HepG2 (cell line): ENCODE results near the gene NOVA2. TPM values are rescaled to one million over a fixed set of nuclear protein-coding genes. Genes with fewer than 3 reads are reported as not detected.

Experiments
- GATAD1 ChIP-seq: IDR thresholded peaks from 2 replicates; pipeline ENCODE4 v1.6.1; 2016; ENCODE audit warnings: missing genetic modification reagents, missing compliant biosample characterization
- ISX ChIP-seq: sonication (generic); formaldehyde crosslinking; conservative IDR thresholded peaks from 2 replicates; pipeline ENCODE4 v1.5.0; 2020; ENCODE audit warnings: missing genetic modification reagents
- KIAA2018 ChIP-seq: sonication (generic); formaldehyde crosslinking; IDR thresholded peaks from 2 replicates; pipeline ENCODE4 v1.5.0; 2020; ENCODE audit warnings: mild to moderate bottlenecking, missing genetic modification reagents, borderline replicate concordance
- MATR3 ChIP-seq: sonication (generic); formaldehyde crosslinking; IDR thresholded peaks from 2 replicates; pipeline ENCODE4 v1.4.0; 2020; ENCODE audit warnings: missing genetic modification reagents
- MIER2 ChIP-seq: IDR thresholded peaks from 2 replicates; pipeline ENCODE4 v1.6.1; 2016; ENCODE audit warnings: missing biosample characterization, missing genetic modification reagents
- SATB2 ChIP-seq: sonication (generic); formaldehyde crosslinking; IDR thresholded peaks from 2 replicates; pipeline ENCODE4 v1.5.0; 2020; ENCODE audit warnings: missing genetic modification reagents
- SIN3A ChIP-seq: IDR thresholded peaks from 2 replicates; pipeline ENCODE4 v1.6.1; 2011; ENCODE audit warnings: low read depth, mild to moderate bottlenecking, control low read depth, low read length, borderline replicate concordance
- SMARCE1 ChIP-seq: fragments of 450-650 bp; IDR thresholded peaks from 2 replicates; pipeline ENCODE4 v1.6.1; 2017; ENCODE audit warnings: borderline replicate concordance
- ZFP91 ChIP-seq: sonication (generic); formaldehyde crosslinking; IDR thresholded peaks from 2 replicates; pipeline ENCODE4 v1.9.0; 2022; ENCODE audit warnings: missing genetic modification reagents, mild to moderate bottlenecking, borderline replicate concordance
- ZNF253 ChIP-seq: sonication (generic); formaldehyde crosslinking; IDR thresholded peaks from 2 replicates; pipeline ENCODE4 v1.8.0; 2022; ENCODE audit warnings: mild to moderate bottlenecking, missing genetic modification reagents, borderline replicate concordance
- ZNF609 ChIP-seq: sonication (generic); formaldehyde crosslinking; IDR thresholded peaks from 2 replicates; pipeline ENCODE4 v1.4.0; 2020; ENCODE audit warnings: mild to moderate bottlenecking, missing genetic modification reagents, borderline replicate concordance
- ZSCAN12 ChIP-seq: sonication (generic); formaldehyde crosslinking; IDR thresholded peaks from 2 replicates; pipeline ENCODE4 v1.9.0; 2021; ENCODE audit warnings: mild to moderate bottlenecking, missing genetic modification reagents
- polyA plus RNA-seq, 8 experiments: library from polyadenylated mRNA; depleted of rRNA in 3 of 8; stranded (reverse) in 7 of 8; unstranded in 1 of 8; fragments of >200 nt; fragmentation: Illumina TruSeq in 4 of 8; extraction: Trizol in 4 of 8; gene quantifications; 2 replicates each; pipeline versions ENCODE4 v1.2.1 to v1.2.3, GENCODE V29; 2011 to 2016; ENCODE audit warnings: low read depth in 4 of 8, missing spikeins in 1 of 8, mixed read lengths in 1 of 8; ENCODE audit not compliant: insufficient read depth in 1 of 8
- total RNA-seq, 5 experiments: library from RNA; depleted of rRNA; stranded (reverse); fragments of >200 nt; fragmentation: Illumina TruSeq; extraction: Trizol; gene quantifications; 2 replicates each; pipeline ENCODE4 v1.2.3, GENCODE V29; 2016; ENCODE audit warnings: low read depth in 1 of 5
- TF ChIP-seq, protein P1 (sequence below): sonication (generic); formaldehyde crosslinking; IDR thresholded peaks from 2 replicates; pipeline ENCODE4 v1.4.0; 2020; ENCODE audit warnings: mild to moderate bottlenecking, low read depth, missing genetic modification reagents

Gene NOVA2
- total and polyA plus RNA-seq, 2 of the 13 experiments (the other 11 are each of a cell fraction or from before 2014, with no cell fraction given) = not detected

GRCh38 chr19:45886427-45887199 is 87.1 kb downstream of the NOVA2 start (continued):
- TF ChIP-seq ZNF609 (CRISPR knock-in tag) = peak; percentile 26; the same call in 1 of the 2 replicates
- TF ChIP-seq, protein P1, sequence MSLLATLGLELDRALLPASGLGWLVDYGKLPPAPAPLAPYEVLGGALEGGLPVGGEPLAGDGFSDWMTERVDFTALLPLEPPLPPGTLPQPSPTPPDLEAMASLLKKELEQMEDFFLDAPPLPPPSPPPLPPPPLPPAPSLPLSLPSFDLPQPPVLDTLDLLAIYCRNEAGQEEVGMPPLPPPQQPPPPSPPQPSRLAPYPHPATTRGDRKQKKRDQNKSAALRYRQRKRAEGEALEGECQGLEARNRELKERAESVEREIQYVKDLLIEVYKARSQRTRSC (CRISPR knock-in tag) = no peak
- TF ChIP-seq SIN3A = peak; percentile 62; the same call in 1 of the 2 replicates
- TF ChIP-seq KIAA2018 (CRISPR knock-in tag) = no peak
- no peak for TF ChIP-seq MATR3 (CRISPR knock-in tag)
- TF ChIP-seq ZFP91 (CRISPR knock-in tag) = peak; percentile 98
- peak; percentile 85 for TF ChIP-seq GATAD1 (CRISPR knock-in tag)
- no peak for TF ChIP-seq SMARCE1
- TF ChIP-seq ZNF253 (CRISPR knock-in tag) = no peak
- TF ChIP-seq SATB2 (CRISPR knock-in tag) = no peak
- no peak for TF ChIP-seq ZSCAN12 (CRISPR knock-in tag)
- peak; percentile 48; the same call in 1 of the 2 replicates for TF ChIP-seq ISX (CRISPR knock-in tag)
- TF ChIP-seq MIER2 (CRISPR knock-in tag) = no peak
